Stimulated activated CD8-positive, alpha-beta memory T cell treated with anti-CD3 and anti-CD28 coated beads, Interleukin-2, amount 100 ng/mL, for 1 hour (primary cell): ENCODE results near the gene FIGN.

ENCODE experiments used
- DNase-seq, 2 donors: peaks; one replicate each; pipeline ENCODE4 v3.0.0-alpha.2; 2020; ENCODE audit warnings: low read depth in 2 of 2

FIGN gene

DNA sequence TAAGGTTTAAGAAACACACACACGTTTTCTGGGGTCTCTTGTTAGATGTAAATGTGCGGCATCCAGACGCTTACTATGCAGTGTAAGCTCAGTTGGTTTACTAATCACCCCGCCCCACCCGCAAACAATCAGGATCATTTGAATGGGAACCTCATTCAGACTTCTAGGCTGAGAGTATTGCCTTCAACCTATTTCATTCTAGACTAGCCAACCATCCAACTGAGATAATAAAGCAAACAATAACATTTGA lies 1.3 kb upstream of the FIGN start:
- DNase-seq, result no peak

DNA sequence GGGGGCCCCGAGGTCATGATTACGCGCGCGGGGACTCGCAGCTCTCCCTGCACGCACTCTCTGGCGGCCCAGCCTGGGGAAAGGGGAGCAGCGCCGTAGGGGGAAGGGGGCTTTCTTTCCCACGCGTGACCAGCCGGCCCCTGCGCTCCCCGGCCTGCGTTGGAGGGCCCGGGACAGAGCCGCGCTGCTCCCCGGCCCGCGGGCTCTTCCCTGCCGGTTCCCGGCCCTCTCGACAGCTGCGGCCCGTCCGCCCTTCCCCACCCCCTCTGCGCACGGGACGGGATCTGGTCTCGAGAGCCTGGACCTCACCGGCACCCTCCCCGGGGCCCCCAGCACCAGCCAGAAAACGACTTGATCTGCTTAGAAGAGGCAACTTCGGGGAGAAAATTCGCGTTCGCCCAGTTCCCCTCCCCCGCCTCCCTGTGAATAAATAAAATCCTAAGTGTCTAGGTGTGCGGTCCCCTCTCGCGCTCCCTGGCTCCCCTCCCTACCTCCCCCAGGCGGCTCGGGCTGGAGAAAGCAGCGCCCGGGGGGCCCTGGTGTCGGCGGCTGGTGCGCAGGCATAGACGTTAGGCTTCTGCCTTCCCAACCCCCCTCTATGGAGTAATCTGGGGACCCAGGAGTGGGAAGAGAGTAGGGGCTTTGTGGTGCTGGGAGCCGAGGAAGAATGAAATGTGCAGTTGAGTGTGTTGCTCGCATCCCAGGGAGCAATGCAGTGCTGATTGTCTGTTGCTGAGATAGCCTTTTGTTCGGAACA lies 803 bp upstream of the FIGN start:
- no peak for DNase-seq

GRCh38 chr2:163734881-163735684 lies 725 bp downstream of the FIGN start:
- no peak for DNase-seq

GRCh38 chr2:163734401-163734800 lies 1.4 kb downstream of the FIGN start:
- DNase-seq, result no peak

DNA sequence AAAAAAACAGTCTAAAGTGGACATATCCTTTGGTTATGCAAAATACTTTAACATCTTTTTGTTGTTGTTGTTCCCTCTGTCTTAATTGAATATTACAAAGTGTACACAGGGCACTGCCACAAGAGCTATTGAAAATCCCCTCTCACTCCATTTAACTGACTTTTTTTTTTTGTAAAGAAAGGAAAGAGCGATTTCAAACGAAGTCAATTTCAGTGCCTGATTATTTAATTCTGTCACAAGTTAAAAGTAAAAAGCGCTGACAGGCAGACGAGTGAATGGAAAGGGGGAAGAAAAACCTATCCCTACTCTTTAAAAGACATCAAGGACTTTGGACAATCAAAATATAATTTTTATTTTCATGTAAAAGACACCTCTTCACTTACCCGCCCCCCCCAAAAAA lies 1.9 kb downstream of the FIGN start:
- DNase-seq, result no peak

- DNase-seq, result no peak
Measured at GRCh38 chr2:163733301-163733938, 2.4 kb downstream of the FIGN start.

- no peak for DNase-seq
Measured at GRCh38 chr2:163732727-163733126, 3.1 kb downstream of the FIGN start.

- no peak for DNase-seq
Measured at GRCh38 chr2:163731735-163732134, 4.1 kb downstream of the FIGN start.

- no peak for DNase-seq
Measured at GRCh38 chr2:163730556-163730955, 5.3 kb downstream of the FIGN start.

DNA sequence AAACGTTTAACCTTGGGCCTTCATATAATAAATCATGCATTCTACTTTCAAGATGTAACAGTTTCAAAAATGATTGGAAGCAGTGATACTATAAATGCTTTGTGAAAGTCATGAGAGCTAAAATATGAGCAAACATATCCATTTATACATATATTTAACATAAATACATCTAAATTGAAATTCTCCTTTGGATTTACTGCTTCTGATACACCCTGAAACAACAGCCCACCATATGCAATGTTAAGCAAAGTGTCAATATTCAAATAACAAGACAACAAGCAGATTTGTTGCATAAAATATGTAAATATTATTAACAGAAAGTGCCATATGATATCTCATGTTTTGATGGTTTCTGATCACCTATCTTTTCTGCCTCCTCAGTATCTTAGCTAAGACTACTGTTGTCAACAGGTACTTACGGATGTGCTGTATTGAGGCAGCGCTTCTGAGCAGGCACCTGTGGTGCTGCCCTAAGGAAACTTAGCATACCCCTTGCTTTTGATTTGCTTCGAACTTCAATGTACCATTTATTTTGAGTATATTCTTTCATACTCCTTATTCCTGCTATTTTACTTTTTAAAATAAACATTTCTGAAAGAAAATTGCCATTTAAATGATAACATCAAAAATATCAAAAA lies 6.1 kb downstream of the FIGN start:
- DNase-seq, result no peak

GRCh38 chr2:163723881-163724280 lies 11.9 kb downstream of the FIGN start:
- no peak for DNase-seq

DNA sequence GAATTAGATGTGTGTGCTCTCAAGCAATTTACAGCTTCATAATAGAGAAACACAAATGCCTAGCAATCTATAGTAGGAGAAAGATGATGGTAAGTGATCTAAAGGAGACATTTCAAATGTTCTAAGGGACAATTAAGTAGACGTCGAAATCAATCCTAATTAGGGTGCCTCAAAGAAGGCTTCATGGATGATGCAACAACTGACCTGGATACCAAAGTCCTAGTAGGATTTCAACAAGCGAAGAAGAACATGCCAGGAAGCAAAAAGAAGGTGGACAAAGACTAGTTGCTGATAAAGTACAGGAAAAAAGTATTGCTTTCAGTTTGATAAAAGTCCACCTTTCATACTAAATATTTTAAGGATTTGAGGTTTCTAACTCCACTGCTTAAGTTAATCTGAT lies 12.5 kb downstream of the FIGN start:
- no peak for DNase-seq

GRCh38 chr2:163719331-163719730 lies 16.5 kb downstream of the FIGN start:
- no peak for DNase-seq

DNA sequence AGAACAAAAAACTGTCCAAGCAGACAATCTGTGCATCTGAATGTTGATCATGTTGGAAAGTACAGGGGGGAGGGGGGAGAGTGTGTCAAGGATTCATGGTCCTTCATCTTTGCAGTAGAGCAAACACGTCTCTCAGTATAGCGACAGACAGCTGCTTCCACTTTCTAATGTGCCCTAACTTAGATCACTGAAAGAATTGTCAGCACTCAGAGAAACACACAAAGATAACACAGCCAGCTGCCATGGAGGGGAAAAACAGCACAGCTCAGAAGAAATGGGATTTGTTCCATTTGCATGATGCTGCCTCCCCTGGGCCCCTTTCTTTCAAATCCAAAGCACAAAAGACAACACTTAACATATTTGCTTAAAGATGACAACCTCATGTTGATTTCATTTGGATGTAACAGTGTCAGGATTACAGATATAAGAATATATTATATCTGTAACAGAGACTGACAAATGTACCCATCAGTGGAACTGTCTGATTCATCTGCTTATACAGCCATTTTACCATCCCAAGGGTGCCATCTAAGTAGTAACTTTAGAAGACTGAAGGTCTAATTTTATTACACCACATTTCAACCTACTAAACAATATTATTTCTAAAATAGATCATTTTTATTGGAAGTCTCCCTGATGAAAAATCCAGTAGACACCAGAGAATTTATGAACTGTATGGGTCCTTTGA lies 17.7 kb downstream of the FIGN start:
- no peak for DNase-seq

- DNase-seq, result no peak
Measured at GRCh38 chr2:163717515-163717914, 18.3 kb downstream of the FIGN start.

- no peak for DNase-seq
Measured at GRCh38 chr2:163716101-163716500, 19.7 kb downstream of the FIGN start.

GRCh38 chr2:163715668-163716067 lies 20.1 kb downstream of the FIGN start:
- DNase-seq, result no peak

DNA sequence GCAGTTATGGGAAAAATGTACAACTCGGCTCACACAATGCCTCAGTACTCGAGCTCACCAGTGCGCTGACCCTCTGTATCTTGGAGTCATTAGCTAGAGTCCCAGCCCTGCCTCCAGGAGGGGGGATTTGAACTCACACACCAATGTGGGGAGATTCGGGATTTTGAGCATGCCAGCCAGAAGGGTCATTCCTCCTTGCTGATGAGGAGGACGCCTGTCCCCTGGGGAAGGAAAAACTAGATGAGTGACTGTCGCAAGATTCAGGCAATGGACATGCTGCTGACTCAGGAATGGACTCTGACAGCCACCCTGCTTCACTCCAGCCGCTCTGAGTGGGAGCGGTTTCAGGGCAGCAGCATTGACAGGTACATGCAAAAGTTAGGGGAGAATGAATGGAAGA lies 20.6 kb downstream of the FIGN start:
- no peak for DNase-seq

- DNase-seq, result no peak
Measured at GRCh38 chr2:163713534-163714311, 22.1 kb downstream of the FIGN start.

GRCh38 chr2:163711699-163712098 lies 24.1 kb downstream of the FIGN start:
- DNase-seq, result no peak

DNA sequence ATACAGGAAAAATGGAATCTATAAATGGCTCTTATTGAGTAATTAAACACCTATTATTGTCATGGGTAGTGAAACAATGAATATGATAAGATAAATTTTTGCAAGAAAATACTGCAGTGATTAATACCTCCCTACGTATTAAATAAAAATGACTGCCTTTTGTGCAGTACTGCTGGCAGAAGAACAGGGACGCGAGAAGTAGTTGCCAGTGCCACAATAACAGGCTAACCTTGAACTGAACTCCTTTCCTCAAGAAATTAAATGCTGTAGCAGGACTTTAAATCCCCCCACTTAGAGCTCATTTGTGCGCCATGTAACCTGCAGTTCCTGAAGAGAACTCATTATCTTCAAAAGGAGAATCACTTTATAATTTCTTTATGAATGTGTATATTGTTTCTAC lies 24.6 kb downstream of the FIGN start:
- DNase-seq, result no peak
